Mucosa of stomach (tissue), 1 donor: Measurements from ENCODE around the gene MBOAT7.
A peak's percentile ranks its signal among the peaks of the same experiment; 100 is the strongest.

Source experiments
- H3K27me3 ChIP-seq: one replicate; pipeline ENCODE4 v1.7.0; 2013; ENCODE audit warnings: mild to moderate bottlenecking, low read length; ENCODE audit not compliant: control insufficient read depth, insufficient read depth
- H3K36me3 ChIP-seq: one replicate; pipeline ENCODE4 v1.7.0; 2013; ENCODE audit warnings: low read length; ENCODE audit not compliant: control insufficient read depth, insufficient read depth
- H3K4me1 ChIP-seq: one replicate; pipeline ENCODE4 v1.7.0; 2013; ENCODE audit warnings: mild to moderate bottlenecking, low read length; ENCODE audit not compliant: control insufficient read depth, insufficient read depth
- H3K4me3 ChIP-seq: one replicate; pipeline ENCODE4 v1.7.0; 2013; ENCODE audit warnings: low read length
- H3K9ac ChIP-seq: one replicate; pipeline ENCODE4 v1.7.0; 2013; ENCODE audit warnings: mild to moderate bottlenecking, low read length, moderate library complexity
- H3K9me3 ChIP-seq: one replicate; pipeline ENCODE4 v1.7.0; 2013; ENCODE audit warnings: mild to moderate bottlenecking, low read length, moderate library complexity; ENCODE audit not compliant: control insufficient read depth
- donor health status: Pancreatic carcinoma.

MBOAT7 gene

DNA sequence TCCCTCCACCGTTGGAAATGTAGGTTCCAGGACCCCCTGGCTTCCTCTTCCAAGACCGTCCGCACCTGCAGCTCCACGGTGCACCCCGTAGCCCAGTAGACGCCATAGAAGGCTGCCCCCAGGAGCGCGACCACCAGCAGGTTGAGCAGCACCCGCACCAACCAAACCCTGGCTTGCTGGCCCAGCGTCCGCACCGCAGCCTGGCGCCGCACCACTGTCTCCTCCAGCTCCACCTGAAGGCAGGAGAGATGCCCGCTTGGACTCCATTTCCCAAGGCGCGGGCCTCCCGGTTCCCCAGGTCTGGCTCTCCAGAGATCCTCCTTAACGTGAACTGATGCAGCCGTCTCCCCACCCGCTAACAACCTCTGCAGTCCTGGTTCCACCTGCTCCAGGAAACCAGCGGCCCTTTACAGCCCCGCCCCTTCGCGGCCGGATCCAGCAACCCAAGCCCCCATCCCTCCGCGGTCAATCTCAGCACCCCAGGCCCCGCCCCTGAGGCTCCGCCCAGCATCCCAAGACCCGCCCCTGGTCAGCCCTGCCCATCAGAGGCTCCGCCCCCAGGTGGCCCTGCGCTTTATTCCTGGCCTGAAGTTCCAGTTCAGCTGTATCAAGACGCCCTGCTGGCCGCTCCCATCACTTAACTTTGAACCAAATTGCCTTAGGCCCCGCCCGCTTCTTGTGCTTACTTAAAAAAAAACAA is 24.9 kb downstream of the MBOAT7 start:
- H3K9me3 ChIP-seq = no peaks in the 10 kb centered on the region
- peaks cover 39% of the 10 kb centered on the region for H3K4me1 ChIP-seq
- no peak overlapping the region for H3K9ac ChIP-seq
- no peaks in the 10 kb centered on the region for H3K27me3 ChIP-seq
- no peaks in the 10 kb centered on the region for H3K36me3 ChIP-seq
- H3K4me3 ChIP-seq = no peak overlapping the region

GRCh38 chr19:54162884-54163283 is 26.5 kb downstream of the MBOAT7 start:
- Histone ChIP-seq H3K4me1 (peaks cover 45% of the 10 kb centered on the region), H3K36me3 (peaks cover 8% of the 10 kb centered on the region), H3K9me3 (no peaks in the 10 kb centered on the region), H3K27me3 (no peaks in the 10 kb centered on the region), H3K4me3 (no peak overlapping the region), H3K9ac (no peak overlapping the region)

DNA sequence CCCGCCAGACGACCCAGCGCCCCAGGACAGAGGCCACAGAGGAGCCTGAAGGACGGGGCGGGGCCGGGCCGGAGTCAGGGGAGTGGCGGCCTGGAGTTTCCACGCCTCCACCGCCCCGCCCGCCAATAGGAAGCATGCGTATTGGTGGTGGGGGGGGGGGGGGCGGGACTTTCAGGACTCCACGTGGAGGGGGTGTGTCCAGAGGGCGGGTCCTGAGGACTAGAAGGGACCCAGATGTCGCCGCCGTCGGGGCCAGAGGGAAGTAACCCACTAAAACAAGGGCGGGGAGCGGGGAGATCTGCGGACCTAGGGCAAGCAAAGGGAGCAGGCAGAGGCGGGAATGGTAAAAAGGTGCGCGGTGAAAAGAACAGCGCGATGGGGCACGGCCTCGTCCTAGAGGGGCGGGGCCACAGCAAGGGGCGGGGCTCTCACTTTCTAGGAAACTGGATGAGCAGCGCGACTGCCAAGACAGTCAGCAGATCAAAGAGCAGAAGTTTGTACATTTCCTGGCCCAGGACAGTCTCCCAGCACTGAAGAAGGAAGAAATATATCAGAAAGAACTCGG is 27.1 kb downstream of the MBOAT7 start:
- Histone ChIP-seq H3K27me3 (no peaks in the 10 kb centered on the region), H3K4me1 (peaks cover 48% of the 10 kb centered on the region), H3K4me3 (no peak overlapping the region), H3K36me3 (peaks cover 9% of the 10 kb centered on the region), H3K9ac (no peak overlapping the region), H3K9me3 (no peaks in the 10 kb centered on the region)

DNA sequence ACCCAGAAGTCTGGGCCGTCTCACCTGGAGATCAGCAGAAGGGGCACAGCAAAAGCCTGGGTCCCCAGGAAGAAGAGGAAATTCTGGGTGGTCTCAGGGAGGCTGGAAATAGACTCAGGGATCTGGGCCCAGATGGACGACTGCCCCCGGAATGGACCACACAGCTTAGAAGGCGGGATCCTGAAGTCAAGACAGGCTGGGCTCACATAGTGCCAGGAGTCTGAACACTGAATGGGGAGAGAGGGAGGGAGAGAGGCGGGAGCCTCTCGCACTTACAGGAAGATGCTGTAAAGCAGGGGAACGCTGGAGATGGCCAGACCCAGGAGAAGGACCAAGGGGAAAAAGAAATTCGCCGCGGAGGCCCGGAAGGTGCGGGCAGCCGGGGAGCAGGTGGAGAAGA is 28.5 kb downstream of the MBOAT7 start:
- H3K4me3 ChIP-seq = no peak overlapping the region
- peaks cover 48% of the 10 kb centered on the region for H3K4me1 ChIP-seq
- no peaks in the 10 kb centered on the region for H3K9me3 ChIP-seq
- peaks cover 17% of the 10 kb centered on the region for H3K36me3 ChIP-seq
- no peaks in the 10 kb centered on the region for H3K27me3 ChIP-seq
- peak overlapping the region; percentile 64 for H3K9ac ChIP-seq

- Histone ChIP-seq H3K4me3 (peak overlapping the region; percentile 20), H3K9ac (peak overlapping the region; percentile 64), H3K9me3 (no peaks in the 10 kb centered on the region), H3K36me3 (peaks cover 19% of the 10 kb centered on the region), H3K27me3 (no peaks in the 10 kb centered on the region), H3K4me1 (peaks cover 48% of the 10 kb centered on the region)
Measured at GRCh38 chr19:54160182-54160811, 29.1 kb downstream of the MBOAT7 start.

DNA sequence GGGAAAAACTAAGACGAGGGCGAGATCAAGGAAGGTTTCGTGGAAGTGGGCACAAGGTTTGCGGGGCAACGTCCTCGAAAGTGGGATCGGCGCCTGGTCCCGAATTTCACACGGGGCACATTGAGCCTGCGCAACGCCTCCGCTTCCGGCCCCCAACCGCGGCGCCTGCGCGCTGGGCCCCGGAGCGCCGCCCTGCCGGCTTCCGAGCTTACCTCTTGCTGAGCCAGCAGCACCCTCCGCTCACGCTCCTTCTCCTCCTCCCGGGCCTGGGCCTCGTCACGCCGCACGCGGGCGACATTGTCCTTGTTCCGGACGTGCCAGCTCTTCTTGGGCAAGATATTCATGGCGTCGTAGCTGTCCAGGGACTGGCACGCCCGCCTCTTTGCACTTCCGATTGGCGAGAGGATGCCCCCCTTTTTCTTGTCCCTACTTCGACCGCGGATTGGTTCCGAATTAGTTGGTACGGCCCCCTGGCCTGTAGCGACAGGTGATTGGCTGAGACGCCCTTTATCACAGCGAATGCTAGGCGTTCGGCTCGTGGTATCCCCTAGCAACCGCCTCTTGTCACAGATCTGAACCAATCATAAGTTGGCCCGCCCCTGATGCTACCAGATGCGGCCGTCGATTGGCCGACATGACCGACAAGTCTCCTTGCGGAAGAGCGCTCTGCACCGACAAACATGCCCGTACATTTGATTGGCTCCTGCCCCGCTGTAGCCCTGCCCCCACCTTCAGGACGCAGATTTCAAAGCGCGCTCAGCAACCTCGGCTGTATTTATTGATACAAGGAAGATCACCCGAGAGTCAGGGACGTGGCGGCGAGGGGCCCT is 29.8 kb downstream of the MBOAT7 start, which contains the start of gene LENG1:
LENG1 (minus strand) TSS at position 370 of the 830 bp plus-strand sequence; CDS start at position 344, 26 bp downstream.
- Histone ChIP-seq H3K9me3 (no peaks in the 10 kb centered on the region), H3K4me1 (peaks cover 42% of the 10 kb centered on the region), H3K4me3 (peak within 1 kb of the TSS; percentile 80), H3K27me3 (no peaks in the 10 kb centered on the region), H3K36me3 (peaks cover 22% of the 10 kb centered on the region), H3K9ac (peak within 1 kb of the TSS; percentile 76)

GRCh38 chr19:54158812-54159351 is 30.5 kb downstream of the MBOAT7 start:
- Histone ChIP-seq H3K4me1 (peaks cover 35% of the 10 kb centered on the region), H3K36me3 (peaks cover 22% of the 10 kb centered on the region), H3K27me3 (no peaks in the 10 kb centered on the region), H3K4me3 (peak overlapping the region; percentile 80), H3K9me3 (no peaks in the 10 kb centered on the region), H3K9ac (peak overlapping the region; percentile 76)

- Histone ChIP-seq H3K27me3 (no peaks in the 10 kb centered on the region), H3K36me3 (peaks cover 33% of the 10 kb centered on the region), H3K9ac (no peak overlapping the region), H3K4me3 (no peak overlapping the region), H3K4me1 (peaks cover 28% of the 10 kb centered on the region), H3K9me3 (no peaks in the 10 kb centered on the region)
Measured at GRCh38 chr19:54156953-54157352, 32.4 kb downstream of the MBOAT7 start.

DNA sequence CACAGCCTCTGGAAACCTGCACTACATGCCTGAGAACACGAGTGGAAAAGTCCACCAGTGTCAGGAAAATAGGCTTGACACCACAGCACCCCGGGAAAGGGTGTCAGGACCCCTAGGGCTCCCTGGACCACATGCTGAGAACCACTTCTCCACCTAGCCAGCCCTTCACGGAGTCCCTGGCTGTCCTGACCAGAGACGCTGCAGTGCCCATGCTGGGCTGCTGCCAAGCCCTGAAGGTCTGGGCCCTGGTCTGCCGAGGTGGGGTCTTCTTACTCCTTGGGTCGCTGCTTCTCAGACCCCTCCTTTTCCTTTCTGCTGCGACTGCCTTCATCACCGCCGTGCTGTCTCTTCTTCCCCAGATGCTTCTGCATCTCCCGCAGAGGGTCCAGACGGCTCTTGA is 32.9 kb downstream of the MBOAT7 start:
- Histone ChIP-seq H3K36me3 (peaks cover 33% of the 10 kb centered on the region), H3K9ac (no peak overlapping the region), H3K27me3 (no peaks in the 10 kb centered on the region), H3K9me3 (no peaks in the 10 kb centered on the region), H3K4me1 (peaks cover 25% of the 10 kb centered on the region), H3K4me3 (no peak overlapping the region)

DNA sequence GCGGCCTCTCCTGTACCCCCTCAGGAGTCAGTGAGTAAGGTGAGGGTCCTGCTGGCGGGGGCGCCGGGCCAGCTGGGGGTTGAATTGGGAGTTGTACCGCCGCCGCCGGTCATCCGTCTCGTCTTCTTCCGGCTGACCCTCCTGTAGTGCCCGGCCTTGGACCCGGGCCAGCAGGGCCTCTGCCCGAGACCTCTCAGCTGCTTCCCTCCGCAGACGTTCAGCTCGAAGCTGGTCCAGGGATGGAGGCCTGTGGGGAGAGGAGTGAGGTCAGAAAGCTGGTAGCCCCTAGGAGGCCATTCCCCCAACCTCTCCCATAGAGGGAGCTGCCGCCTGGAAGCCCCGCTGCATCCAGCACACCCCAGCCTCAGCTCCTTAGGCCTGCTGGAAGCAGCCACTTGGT is 33.7 kb downstream of the MBOAT7 start:
- Histone ChIP-seq H3K4me1 (peaks cover 20% of the 10 kb centered on the region), H3K36me3 (peaks cover 33% of the 10 kb centered on the region), H3K9me3 (no peaks in the 10 kb centered on the region), H3K27me3 (no peaks in the 10 kb centered on the region), H3K9ac (no peak overlapping the region), H3K4me3 (no peak overlapping the region)

- Histone ChIP-seq H3K9ac (no peak overlapping the region), H3K9me3 (no peaks in the 10 kb centered on the region), H3K4me3 (no peak overlapping the region), H3K27me3 (no peaks in the 10 kb centered on the region), H3K4me1 (peaks cover 13% of the 10 kb centered on the region), H3K36me3 (peaks cover 33% of the 10 kb centered on the region)
Measured at GRCh38 chr19:54154603-54155345, 34.6 kb downstream of the MBOAT7 start.
